K562 (cell line): ENCODE results near the gene MOB3B. TPM values are rescaled to one million over a fixed set of nuclear protein-coding genes. Genes with fewer than 3 reads are reported as not detected.
A peak's percentile ranks its signal among the peaks of the same experiment; 100 is the strongest.

Experiments
- ATAC-seq: fragments of 200-7000 bp; cut with Tn5 transposase; 3 replicates; pipeline ENCODE4 v1.9.1; 2020; ENCODE audit warnings: moderate library complexity
- BruUV-seq: library from RNA; stranded (reverse); fragments of 400-500 nt; replicated peaks from 2 replicates; lab custom pipeline; 2021; lab: Mats Ljungman, UMichigan
- CTCF ChIA-PET: fragments of 300-600 bp; formaldehyde crosslinking; extraction: SDS; loops from one replicate; lab custom pipeline; 2021; ENCODE audit warnings: low intra/inter-chr PET ratio; lab: Yijun Ruan, JAX
- POLR2A ChIA-PET: fragments of 300-600, 350-650 bp; sonication (Branson Sonifier 250); formaldehyde crosslinking; extraction: SDS; loops from one replicate; lab custom pipeline; 2021; ENCODE audit warnings: antibody characterized with exemption, inconsistent platforms; lab: Yijun Ruan, JAX
- DNase-seq, 4 experiments: peaks; one replicate each; pipeline versions ENCODE4 v3.0.0 to v3.0.0-alpha.2; 2011 to 2018; ENCODE audit warnings: low spot score in 3 of 4, mixed read lengths in 3 of 4; ENCODE audit errors: extremely low read depth in 1 of 4
- FAIRE-seq: peaks from 2 replicates; lab custom pipeline; 2011; peaks lifted over from hg19 to GRCh38; lab: Jason Lieb, UNC
- H2AFZ ChIP-seq: 2 replicates; pipeline ENCODE4 v1.6.0; 2011; ENCODE audit warnings: low read depth, low read length, control low read depth, inconsistent platforms
- H3K27ac ChIP-seq: fragments of 200-600 bp; 3 replicates; pipeline ENCODE4 v1.8.0; 2011; ENCODE audit warnings: low read depth, mild to moderate bottlenecking, control low read depth, inconsistent platforms, low read length, moderate library complexity, mixed read lengths; ENCODE audit errors: extremely low read depth
- H3K27me3 ChIP-seq, 2 experiments: fragments of 300-600 bp in 1 of 2; 2 replicates in 1 of 2; 3 replicates in 1 of 2; pipeline versions ENCODE4 v1.6.0 to v1.8.0; 2011; ENCODE audit warnings: inconsistent platforms in 2 of 2, low read length in 2 of 2, mild to moderate bottlenecking in 1 of 2, mixed read lengths in 1 of 2, moderate library complexity in 1 of 2; ENCODE audit not compliant: control insufficient read depth in 2 of 2, insufficient read depth in 2 of 2
- H3K36me3 ChIP-seq: fragments of 300-600 bp; 3 replicates; pipeline ENCODE4 v1.8.0; 2011; ENCODE audit warnings: mild to moderate bottlenecking, low read length, inconsistent platforms; ENCODE audit not compliant: control insufficient read depth, insufficient read depth
- H3K4me1 ChIP-seq, 2 experiments: fragments of 200-600 bp in 1 of 2; replicated peaks in 1 of 2; 2 replicates in 1 of 2; 3 replicates in 1 of 2; pipeline versions ENCODE4 v1.5.1 to v1.8.0; 2011; ENCODE audit warnings: inconsistent platforms in 2 of 2, low read length in 2 of 2, mild to moderate bottlenecking in 1 of 2, mixed read lengths in 1 of 2, moderate library complexity in 1 of 2; ENCODE audit not compliant: control insufficient read depth in 2 of 2, insufficient read depth in 2 of 2
- H3K4me2 ChIP-seq: 2 replicates; pipeline ENCODE4 v1.6.1; 2011; ENCODE audit warnings: low read length, control low read depth, inconsistent platforms, mixed read lengths; ENCODE audit not compliant: insufficient read depth
- H3K4me3 ChIP-seq: fragments of 200-600 bp; sonication (generic), shearing (Covaris generic); 2 replicates; pipeline ENCODE4 v1.5.1; 2016; ENCODE audit warnings: control low read depth, inconsistent platforms
- H3K79me2 ChIP-seq: fragments of 200-600 bp; 3 replicates; pipeline ENCODE4 v1.8.0; 2011; ENCODE audit warnings: low read length, inconsistent platforms; ENCODE audit not compliant: control insufficient read depth, insufficient read depth
- H3K9ac ChIP-seq, 2 experiments: 2 replicates each; pipeline versions ENCODE4 v1.6.0 to v1.6.1; 2011; ENCODE audit warnings: low read depth in 2 of 2, low read length in 2 of 2, control low read depth in 1 of 2, inconsistent platforms in 1 of 2, mild to moderate bottlenecking in 1 of 2, mixed read lengths in 1 of 2; ENCODE audit not compliant: insufficient read depth in 1 of 2
- H3K9me1 ChIP-seq: one replicate; pipeline ENCODE4 v1.6.0; 2011; ENCODE audit warnings: inconsistent platforms, mild to moderate bottlenecking, low read length, moderate library complexity; ENCODE audit not compliant: control insufficient read depth, insufficient read depth
- H3K9me3 ChIP-seq: replicated peaks from 2 replicates; pipeline ENCODE4 v1.5.1; 2011; ENCODE audit warnings: low read depth, low read length, inconsistent platforms; ENCODE audit not compliant: control insufficient read depth, insufficient read depth
- H4K20me1 ChIP-seq: replicated peaks from 2 replicates; pipeline ENCODE4 v1.6.1; 2011; ENCODE audit warnings: low read length, inconsistent platforms, mixed read lengths; ENCODE audit not compliant: control insufficient read depth, insufficient read depth
- DIDO1 ChIP-seq: fragments of 450-650 bp; IDR thresholded peaks from 2 replicates; pipeline ENCODE4 v1.6.1; 2016; ENCODE audit warnings: low read depth, missing biosample characterization, missing genetic modification characterization
- JUND ChIP-seq, 2 experiments: IDR thresholded peaks; 2 replicates in 1 of 2; 3 replicates in 1 of 2; pipeline ENCODE4 v1.6.1; 2011; ENCODE audit warnings: borderline replicate concordance in 2 of 2, low read depth in 2 of 2, low read length in 2 of 2, improper control_type of control experiment in 1 of 2, missing biosample characterization in 1 of 2, missing genetic modification characterization in 1 of 2, missing genetic modification reagents in 1 of 2
- TBP ChIP-seq: optimal IDR thresholded peaks from 2 replicates; pipeline ENCODE3; 2011; ENCODE audit warnings: low read depth, low read length, improper control_type of control experiment
- WGBS: fragments of 100-300 bp; shearing (Covaris generic); methylation state at CpG from one replicate; pipeline ENCODE4 v1.1.6; 2016; ENCODE audit warnings: low coverage, mixed read lengths; ENCODE audit not compliant: insufficient coverage; ENCODE audit errors: missing lambda C conversion rate; 5-methylcytosine and 5-hydroxymethylcytosine counted together
- in situ Hi-C: fragments of 300-500 bp; cut with MboI; formaldehyde crosslinking; loops from 4 replicates; pipeline ENCODE4 v1.15.0; 2018; ENCODE audit warnings: inconsistent platforms, mixed read lengths
- intact Hi-C: fragments of 100-400 bp; cut with micrococcal nuclease; formaldehyde crosslinking; loops from 2 replicates; pipeline ENCODE4 v1.14.2; 2022
- polyA plus RNA-seq, 8 experiments: library from polyadenylated mRNA; depleted of rRNA in 4 of 8; stranded (reverse) in 5 of 8; unstranded in 3 of 8; fragments of >200 nt; fragmentation: Nextera tagmentation in 2 of 8; fragmentation: Illumina TruSeq in 1 of 8; extraction: Ambion mirVana in 2 of 8; extraction: Trizol in 1 of 8; gene quantifications; 2 replicates each; pipeline versions ENCODE4 v1.2.1 to v1.2.3, GENCODE V29; 2011 to 2014; ENCODE audit warnings: inconsistent platforms in 1 of 8, missing spikeins in 1 of 8
- total RNA-seq, 7 experiments: library from RNA; depleted of rRNA in 6 of 7; stranded (reverse); fragments of >200 nt in 6 of 7; fragmentation: Illumina TruSeq in 2 of 7; extraction: Trizol in 2 of 7; gene quantifications; 2 replicates each; pipeline versions ENCODE4 v1.2.1 to v1.2.3, GENCODE V29; 2011 to 2021; ENCODE audit warnings: low replicate concordance in 1 of 7

The MOB3B gene
- total and polyA plus RNA-seq, 9 of the 15 experiments (the other 6 are each of a cell fraction or from before 2014, with no cell fraction given), result 3.6 to 12.8 (median 7.2) TPM

GRCh38 chr9:27396495-27396894 lies 133.1 kb downstream of the MOB3B start:
- no peak for TF ChIP-seq TBP
- no peak for TF ChIP-seq DIDO1
- no TSS peak for BruUV-seq
- no peak overlapping the region for H3K4me3 ChIP-seq
- POLR2A ChIA-PET, result no interaction called here
- CTCF ChIA-PET, result no interaction called here
- intact Hi-C loops, result no loop called here
- no peak for ATAC-seq
- no peak overlapping the region for H3K9ac ChIP-seq
- H3K4me1 ChIP-seq, result peaks cover 0 to 2% of the 10 kb centered on the region in 2 experiments; a peak in 3 of 5 replicates
- H4K20me1 ChIP-seq, result no peaks in the 10 kb centered on the region
- H3K9me1 ChIP-seq, result no peaks in the 10 kb centered on the region
- H3K27ac ChIP-seq, result no peak overlapping the region
- DNase-seq, result no peak
- in situ Hi-C loops, result no loop called here
- no peak overlapping the region for H2AFZ ChIP-seq
- FAIRE-seq, result no peak
- H3K79me2 ChIP-seq, result peaks cover 9% of the 10 kb centered on the region
- H3K4me2 ChIP-seq, result no peak overlapping the region
- H3K36me3 ChIP-seq, result no peaks in the 10 kb centered on the region
- no peaks in the 10 kb centered on the region for H3K9me3 ChIP-seq
- H3K27me3 ChIP-seq, result no peaks in the 10 kb centered on the region
- no CpG with 5 or more reads among the region's 2 CpGs for WGBS

- Histone ChIP-seq H3K4me2 (no peak overlapping the region), H3K79me2 (peaks cover 17% of the 10 kb centered on the region), H3K4me3 (no peak overlapping the region), H3K9me1 (no peaks in the 10 kb centered on the region), H3K4me1 (peaks cover 0 to 2% of the 10 kb centered on the region in 2 experiments; a peak in 3 of 5 replicates), H3K27ac (no peak overlapping the region), H3K36me3 (no peaks in the 10 kb centered on the region), H3K9me3 (no peaks in the 10 kb centered on the region), H3K27me3 (no peaks in the 10 kb centered on the region), H3K9ac (no peak overlapping the region), H4K20me1 (no peaks in the 10 kb centered on the region), H2AFZ (no peak overlapping the region)
- TF ChIP-seq JUND (IDR thresholded peaks at IDR 0.05; ENCODE audit: borderline replicate concordance, low read depth, low read length) (no peak), JUND (tag; IDR thresholded peaks at IDR 0.05; ENCODE audit: borderline replicate concordance, low read depth, low read length) (no peak)
- WGBS, result 24% methylated on average over 4 of the region's 4 CpGs
- FAIRE-seq, result no peak
- BruUV-seq, result no TSS peak
- peak; percentile 49; the same call in 1 of the 3 replicates for ATAC-seq
- in situ Hi-C loops, result no loop called here
- intact Hi-C loops, result no loop called here
- no peak for DNase-seq
- CTCF ChIA-PET, result no interaction called here
- POLR2A ChIA-PET, result no interaction called here
Observed at GRCh38 chr9:27395484-27395921, 134.1 kb downstream of the MOB3B start.
